Keratinocyte (primary cell): ENCODE data around the gene CDH10. TPM values are rescaled to one million over a fixed set of nuclear protein-coding genes. Genes with fewer than 3 reads are reported as not detected.

Experiments used
- DNase-seq: peaks from one replicate; pipeline ENCODE4 v3.0.0-alpha.2; 2011; ENCODE audit warnings: low read depth, missing footprints, low spot score
- FAIRE-seq: peaks from 2 replicates; lab custom pipeline; 2011; peaks lifted over from hg19 to GRCh38; lab: Jason Lieb, UNC
- H2AFZ ChIP-seq: 2 replicates; pipeline ENCODE4 v1.6.0; 2012; ENCODE audit warnings: low read length, control low read depth, inconsistent platforms; ENCODE audit not compliant: control insufficient read depth
- H3K27ac ChIP-seq: 2 replicates; pipeline ENCODE4 v1.5.1; 2011; ENCODE audit warnings: low read length; ENCODE audit not compliant: control insufficient read depth, insufficient read depth
- H3K27me3 ChIP-seq: 3 replicates; pipeline ENCODE4 v1.6.0; 2011; ENCODE audit warnings: low read length; ENCODE audit not compliant: control insufficient read depth, insufficient read depth; ENCODE audit errors: extremely low read depth
- H3K36me3 ChIP-seq, 2 experiments: 2 replicates in 1 of 2; 3 replicates in 1 of 2; pipeline ENCODE4 v1.5.1; 2011; ENCODE audit warnings: low read length in 2 of 2, mild to moderate bottlenecking in 1 of 2; ENCODE audit not compliant: control insufficient read depth in 2 of 2, insufficient read depth in 2 of 2; ENCODE audit errors: extremely low read depth in 1 of 2
- H3K4me1 ChIP-seq: 3 replicates; pipeline ENCODE4 v1.5.1; 2011; ENCODE audit warnings: low read length; ENCODE audit not compliant: control insufficient read depth, insufficient read depth; ENCODE audit errors: extremely low read depth
- H3K4me2 ChIP-seq: 3 replicates; pipeline ENCODE4 v1.6.0; 2011; ENCODE audit warnings: low read depth, low read length; ENCODE audit not compliant: control insufficient read depth, insufficient read depth; ENCODE audit errors: extremely low read depth
- H3K4me3 ChIP-seq, 3 experiments: fragments of 200-600 bp in 1 of 3; sonication (generic) in 1 of 3; 2 replicates in 2 of 3; 3 replicates in 1 of 3; pipeline ENCODE4 v1.5.1; 2011 to 2016; ENCODE audit warnings: low read length in 3 of 3, mild to moderate bottlenecking in 3 of 3, control low read depth in 2 of 3, inconsistent platforms in 1 of 3, low read depth in 1 of 3, mixed read lengths in 1 of 3, mixed run types in 1 of 3, moderate library complexity in 1 of 3; ENCODE audit not compliant: control insufficient read depth in 2 of 3, insufficient read depth in 2 of 3; ENCODE audit errors: extremely low read depth in 1 of 3
- H3K79me2 ChIP-seq: 2 replicates; pipeline ENCODE4 v1.6.0; 2012; ENCODE audit warnings: low read length; ENCODE audit not compliant: control insufficient read depth, insufficient read depth
- H3K9ac ChIP-seq: 3 replicates; pipeline ENCODE4 v1.6.0; 2011; ENCODE audit warnings: low read length; ENCODE audit not compliant: control insufficient read depth, insufficient read depth; ENCODE audit errors: extremely low read depth
- H3K9me1 ChIP-seq: 3 replicates; pipeline ENCODE4 v1.6.0; 2011; ENCODE audit warnings: low read length; ENCODE audit not compliant: control insufficient read depth, insufficient read depth; ENCODE audit errors: extremely low read depth
- H3K9me3 ChIP-seq: 2 replicates; pipeline ENCODE4 v1.5.1; 2012; ENCODE audit warnings: low read depth, low read length; ENCODE audit not compliant: control insufficient read depth
- H4K20me1 ChIP-seq: 3 replicates; pipeline ENCODE4 v1.6.0; 2011; ENCODE audit warnings: low read length; ENCODE audit not compliant: control insufficient read depth, insufficient read depth; ENCODE audit errors: extremely low read depth
- CTCF ChIP-seq, 3 experiments: IDR thresholded peaks in 1 of 3; conservative IDR thresholded peaks in 1 of 3; optimal IDR thresholded peaks in 1 of 3; 2 replicates in 2 of 3; 3 replicates in 1 of 3; pipeline versions ENCODE3 to v1.5.1; 2011; ENCODE audit warnings: low read length in 3 of 3, mild to moderate bottlenecking in 3 of 3, moderate library complexity in 2 of 3, control low read depth in 1 of 3, inconsistent platforms in 1 of 3; ENCODE audit not compliant: insufficient read depth in 2 of 3; ENCODE audit errors: extremely low read depth in 1 of 3
- EZH2 ChIP-seq: IDR thresholded peaks from one replicate; pipeline ENCODE4 v1.6.1; 2012; ENCODE audit warnings: inconsistent platforms, mild to moderate bottlenecking, low read length, moderate library complexity
- dilution Hi-C: fragments of 300-500 bp; cut with MboI; formaldehyde crosslinking; loops from one replicate; pipeline ENCODE4 v1.7.0; 2020; ENCODE audit warnings: low sequenced_read_pairs; ENCODE audit not compliant: extremely low pct_ligation_motif_present
- polyA plus RNA-seq, 5 experiments: library from polyadenylated mRNA; depleted of rRNA in 3 of 5; stranded (reverse) in 3 of 5; stranded (forward) in 1 of 5; unstranded in 1 of 5; fragments of >200 nt; gene quantifications; 1 replicate in 1 of 5; 2 replicates in 3 of 5; 3 replicates in 1 of 5; pipeline versions ENCODE4 v1.2.1 to v1.2.3, GENCODE V29; 2011 to 2012; ENCODE audit warnings: missing spikeins in 2 of 5, low read depth in 1 of 5, low replicate concordance in 1 of 5

CDH10 gene
- polyA plus RNA-seq, 1 donor (not counting 4 experiments of a cell fraction or from before 2014, with no cell fraction given) = 0.26 TPM

- H3K9ac ChIP-seq = no peak overlapping the region
- DNase-seq = no peak
- no peaks in the 10 kb centered on the region for H3K79me2 ChIP-seq
- H2AFZ ChIP-seq = no peak overlapping the region
- H3K9me3 ChIP-seq = no peaks in the 10 kb centered on the region
- dilution Hi-C loops = no loop called here
- H3K9me1 ChIP-seq = no peaks in the 10 kb centered on the region
- no peak for FAIRE-seq
- H4K20me1 ChIP-seq = no peaks in the 10 kb centered on the region
- H3K4me1 ChIP-seq = no peaks in the 10 kb centered on the region
- H3K27me3 ChIP-seq = no peaks in the 10 kb centered on the region
- no peaks in the 10 kb centered on the region for H3K36me3 ChIP-seq
- no peak overlapping the region for H3K27ac ChIP-seq
- H3K4me2 ChIP-seq = no peak overlapping the region
- no peak overlapping the region for H3K4me3 ChIP-seq
- TF ChIP-seq EZH2 (no peak), CTCF (optimal IDR thresholded peaks at IDR 0.05 in 1 of 3, IDR thresholded peaks at IDR 0.05 in 1 of 3, conservative IDR thresholded peaks at IDR 0.05 in 1 of 3; ENCODE audit: extremely low read depth in 1 of 3, insufficient read depth in 2 of 3, low read length in 3 of 3) (no peak)
Observed at GRCh38 chr5:24643880-24644279, 898 bp downstream of the CDH10 start.

- no peak overlapping the region for H2AFZ ChIP-seq
- no peaks in the 10 kb centered on the region for H3K9me1 ChIP-seq
- dilution Hi-C loops = no loop called here
- H3K4me2 ChIP-seq = no peak overlapping the region
- H3K27ac ChIP-seq = no peak overlapping the region
- H4K20me1 ChIP-seq = no peaks in the 10 kb centered on the region
- H3K4me1 ChIP-seq = no peaks in the 10 kb centered on the region
- DNase-seq = no peak
- H3K36me3 ChIP-seq = no peaks in the 10 kb centered on the region
- H3K9me3 ChIP-seq = no peaks in the 10 kb centered on the region
- TF ChIP-seq EZH2 = no peak
- TF ChIP-seq CTCF (optimal IDR thresholded peaks at IDR 0.05 in 1 of 3, IDR thresholded peaks at IDR 0.05 in 1 of 3, conservative IDR thresholded peaks at IDR 0.05 in 1 of 3; ENCODE audit: extremely low read depth in 1 of 3, insufficient read depth in 2 of 3, low read length in 3 of 3) = no peak
- FAIRE-seq = no peak
- no peak overlapping the region for H3K4me3 ChIP-seq
- H3K9ac ChIP-seq = no peak overlapping the region
- no peaks in the 10 kb centered on the region for H3K79me2 ChIP-seq
- H3K27me3 ChIP-seq = no peaks in the 10 kb centered on the region
Observed at GRCh38 chr5:24643156-24643555, 1.6 kb downstream of the CDH10 start.
